Measurements from ENCODE around the gene MCOLN3. TPM values are rescaled to one million over a fixed set of nuclear protein-coding genes. Genes with fewer than 3 reads are reported as not detected.

Gene MCOLN3
- polyA plus RNA-seq: 1 to 10 TPM; 1.1 to 3.1 (median 1.5) TPM

- H3K27ac ChIP-seq (ENCODE audit: low read depth, low read length): no peak within 1 kb of the TSS
Measured at GRCh38 chr1:85048296-85049064, at the start of gene MCOLN3. MCOLN3 (minus strand) TSS chr1:85048500; CDS start chr1:85045360, 3,140 bp downstream.

GRCh38 chr1:85093644-85094043 lies 45.3 kb upstream of the MCOLN3 start:
- WGBS, 3 donors: 87% methylated on average over 2 of the region's 2 CpGs
- no peak overlapping the region for H3K27ac ChIP-seq (ENCODE audit: low read depth, low read length)

More at GRCh38 chr1:85048296-85049064, at the start of gene MCOLN3:
- 0 to 2% (median 2%) methylated on average over 50 to 73 of the region's 73 CpGs for WGBS, 3 donors

GRCh38 chr1:85091671-85092280 lies 43.5 kb upstream of the MCOLN3 start:
- H3K27ac ChIP-seq (ENCODE audit: low read depth, low read length): no peak overlapping the region
- WGBS, 3 donors: 22 to 67% (median 23%) methylated on average over 11 of the region's 11 CpGs

GRCh38 chr1:85090225-85090624 lies 41.9 kb upstream of the MCOLN3 start:
- WGBS, 3 donors: 94 to 97% (median 97%) methylated on average over 1 of the region's 1 CpG
- no peak overlapping the region for H3K27ac ChIP-seq (ENCODE audit: low read depth, low read length)

GRCh38 chr1:85089203-85089602 lies 40.9 kb upstream of the MCOLN3 start:
- H3K27ac ChIP-seq (ENCODE audit: low read depth, low read length): no peak overlapping the region

- no peak overlapping the region for H3K27ac ChIP-seq (ENCODE audit: low read depth, low read length)
- WGBS, 3 donors: 77 to 88% (median 81%) methylated on average over 2 of the region's 2 CpGs
Measured at GRCh38 chr1:85088408-85088784, 40.1 kb upstream of the MCOLN3 start.

GRCh38 chr1:85087659-85088407 lies 39.5 kb upstream of the MCOLN3 start:
- no peak overlapping the region for H3K27ac ChIP-seq (ENCODE audit: low read depth, low read length)
- WGBS, 3 donors: 89 to 100% (median 100%) methylated on average over 1 of the region's 1 CpG

GRCh38 chr1:85085417-85085816 lies 37.1 kb upstream of the MCOLN3 start:
- WGBS, 3 donors: 95 to 100% (median 98%) methylated on average over 1 of the region's 1 CpG
- H3K27ac ChIP-seq (ENCODE audit: low read depth, low read length): no peak overlapping the region

- 23 to 55% (median 45%) methylated on average over 3 of the region's 3 CpGs for WGBS, 3 donors
- no peak overlapping the region for H3K27ac ChIP-seq (ENCODE audit: low read depth, low read length)
Measured at GRCh38 chr1:85078903-85079302, 30.6 kb upstream of the MCOLN3 start.

GRCh38 chr1:85074365-85074964 lies 26.2 kb upstream of the MCOLN3 start:
- no peak overlapping the region for H3K27ac ChIP-seq (ENCODE audit: low read depth, low read length)
- WGBS, 3 donors: 88 to 95% (median 91%) methylated on average over 3 of the region's 3 CpGs

GRCh38 chr1:85070972-85071492 lies 22.7 kb upstream of the MCOLN3 start:
- H3K27ac ChIP-seq (ENCODE audit: low read depth, low read length): no peak overlapping the region
- WGBS, 3 donors: 79 to 97% (median 92%) methylated on average over 3 of the region's 3 CpGs

GRCh38 chr1:85068846-85069245 lies 20.5 kb upstream of the MCOLN3 start:
- WGBS, 3 donors: 84 to 97% (median 93%) methylated on average over 2 of the region's 2 CpGs
- no peak overlapping the region for H3K27ac ChIP-seq (ENCODE audit: low read depth, low read length)

GRCh38 chr1:85065550-85065949 lies 17.2 kb upstream of the MCOLN3 start:
- H3K27ac ChIP-seq (ENCODE audit: low read depth, low read length): no peak overlapping the region
- 89 to 93% (median 91%) methylated on average over 1 of the region's 1 CpG for WGBS, 3 donors

GRCh38 chr1:85062425-85063026 lies 14.2 kb upstream of the MCOLN3 start:
- 24 to 40% (median 38%) methylated on average over 7 of the region's 7 CpGs for WGBS, 3 donors
- H3K27ac ChIP-seq (ENCODE audit: low read depth, low read length): no peak overlapping the region

- WGBS, 3 donors: 5 to 8% (median 5%) methylated on average over 25 of the region's 25 CpGs
- no peak overlapping the region for H3K27ac ChIP-seq (ENCODE audit: low read depth, low read length)
Measured at GRCh38 chr1:85061711-85062424, 13.6 kb upstream of the MCOLN3 start.

GRCh38 chr1:85060038-85060437 lies 11.7 kb upstream of the MCOLN3 start:
- H3K27ac ChIP-seq (ENCODE audit: low read depth, low read length): no peak overlapping the region
- 41 to 77% (median 74%) methylated on average over 2 of the region's 2 CpGs for WGBS, 3 donors

- 88 to 95% (median 88%) methylated on average over 2 of the region's 2 CpGs for WGBS, 3 donors
Measured at GRCh38 chr1:85059563-85059962, 11.3 kb upstream of the MCOLN3 start.

GRCh38 chr1:85058786-85059185 lies 10.5 kb upstream of the MCOLN3 start:
- no peak overlapping the region for H3K27ac ChIP-seq (ENCODE audit: low read depth, low read length)
- WGBS, 3 donors: 32 to 51% (median 47%) methylated on average over 1 of the region's 1 CpG

More at GRCh38 chr1:85059563-85059962, 11.3 kb upstream of the MCOLN3 start:
- H3K27ac ChIP-seq (ENCODE audit: low read depth, low read length): no peak overlapping the region

Data from adipose tissue (tissue), 3 donors.